H1 (cell line): ENCODE data around the gene MAGI2.

Experiments used
- ATF2 ChIP-seq: IDR thresholded peaks from 2 replicates; pipeline ENCODE4 v1.6.1; 2012; ENCODE audit warnings: low read length, inconsistent platforms
- CHD1 ChIP-seq: IDR thresholded peaks from 2 replicates; pipeline ENCODE4 v1.6.1; 2012; ENCODE audit warnings: low read depth, low read length, improper control_type of control experiment
- CTCF ChIP-seq, 3 experiments: IDR thresholded peaks; 1 replicate in 2 of 3; 2 replicates in 1 of 3; pipeline versions ENCODE4 v1.5.1 to v1.6.1; 2011; ENCODE audit warnings: low read length in 3 of 3, mild to moderate bottlenecking in 3 of 3, inconsistent platforms in 2 of 3, low read depth in 1 of 3, moderate library complexity in 1 of 3; ENCODE audit not compliant: insufficient read depth in 1 of 3; ENCODE audit errors: control extremely low read depth in 1 of 3
- EGR1 ChIP-seq: IDR thresholded peaks from 2 replicates; pipeline ENCODE4 v1.6.1; 2011; ENCODE audit warnings: low read depth, low read length, borderline replicate concordance
- EP300 ChIP-seq, 2 experiments: IDR thresholded peaks; 1 replicate in 1 of 2; 2 replicates in 1 of 2; pipeline ENCODE4 v1.6.1; 2011 to 2012; ENCODE audit warnings: low read depth in 2 of 2, low read length in 2 of 2, mild to moderate bottlenecking in 2 of 2, borderline replicate concordance in 1 of 2, inconsistent platforms in 1 of 2, moderate library complexity in 1 of 2
- MAFK ChIP-seq: IDR thresholded peaks from 2 replicates; pipeline ENCODE4 v1.6.1; 2012; ENCODE audit warnings: low read depth, mild to moderate bottlenecking, improper control_type of control experiment, low read length
- RAD21 ChIP-seq, 2 experiments: IDR thresholded peaks in 1 of 2; conservative IDR thresholded peaks in 1 of 2; 2 replicates each; pipeline ENCODE4 v1.6.1; 2011; ENCODE audit warnings: low read depth in 2 of 2, low read length in 2 of 2, improper control_type of control experiment in 1 of 2, inconsistent platforms in 1 of 2, mild to moderate bottlenecking in 1 of 2, moderate library complexity in 1 of 2
- RXRA ChIP-seq: IDR thresholded peaks from 2 replicates; pipeline ENCODE4 v1.6.1; 2011; ENCODE audit warnings: low read depth, mild to moderate bottlenecking, low read length, moderate library complexity; ENCODE audit not compliant: insufficient read depth
- YY1 ChIP-seq: IDR thresholded peaks from 2 replicates; pipeline ENCODE4 v1.6.1; 2011; ENCODE audit warnings: low read depth, mild to moderate bottlenecking, low read length
- ZNF274 ChIP-seq: IDR thresholded peaks from 2 replicates; pipeline ENCODE4 v1.7.0; 2012; ENCODE audit warnings: low read length, borderline replicate concordance; ENCODE audit errors: extremely low read depth

GRCh38 chr7:78765943-78766729 lies 687.3 kb downstream of the MAGI2 start:
- no peak for TF ChIP-seq EGR1
- no peak for TF ChIP-seq EP300 (IDR thresholded peaks at IDR 0.05; ENCODE audit: borderline replicate concordance in 1 of 2, low read depth in 2 of 2, low read length in 2 of 2)
- no peak for TF ChIP-seq CTCF (IDR thresholded peaks at IDR 0.05; ENCODE audit: control extremely low read depth in 1 of 3, insufficient read depth in 1 of 3, low read depth in 1 of 3, low read length in 3 of 3)
- no peak for TF ChIP-seq YY1
- TF ChIP-seq ATF2 = no peak
- no peak for TF ChIP-seq MAFK
- TF ChIP-seq CHD1 = no peak
- no peak for TF ChIP-seq RXRA
- no peak for TF ChIP-seq RAD21 (IDR thresholded peaks at IDR 0.05 in 1 of 2, conservative IDR thresholded peaks at IDR 0.05 in 1 of 2; ENCODE audit: low read depth in 2 of 2, low read length in 2 of 2)
- TF ChIP-seq ZNF274 = no peak
